Immature natural killer cell (primary cell): ENCODE data around the gene GARIN5A. TPM values are rescaled to one million over a fixed set of nuclear protein-coding genes. Genes with fewer than 3 reads are reported as not detected.

Experiments used
- DNase-seq, 3 donors: peaks; one replicate each; pipeline ENCODE4 v3.0.0; 2022; ENCODE audit warnings: mixed read lengths in 1 of 3
- H3K27ac Mint-ChIP-seq, 6 donors: one replicate each; pipeline ENCODE4 v1.8.0; 2020; ENCODE audit warnings: mixed read lengths in 6 of 6, mild to moderate bottlenecking in 5 of 6, inconsistent platforms in 4 of 6, moderate library complexity in 3 of 6
- H3K27me3 Mint-ChIP-seq, 3 donors: one replicate each; pipeline ENCODE4 v1.8.0; 2020 to 2021; ENCODE audit warnings: low read depth in 3 of 3, mild to moderate bottlenecking in 3 of 3, mixed read lengths in 3 of 3, moderate library complexity in 3 of 3, inconsistent platforms in 1 of 3
- H3K36me3 Mint-ChIP-seq, 3 donors: one replicate each; pipeline ENCODE4 v1.8.0; 2020; ENCODE audit warnings: mixed read lengths in 3 of 3, inconsistent platforms in 2 of 3, mild to moderate bottlenecking in 2 of 3
- H3K4me1 Mint-ChIP-seq, 2 donors: one replicate each; pipeline ENCODE4 v1.8.0; 2020; ENCODE audit warnings: inconsistent platforms in 2 of 2, mild to moderate bottlenecking in 2 of 2, mixed read lengths in 2 of 2, moderate library complexity in 1 of 2
- H3K4me3 Mint-ChIP-seq, 5 donors: one replicate each; pipeline ENCODE4 v1.8.0; 2020; ENCODE audit warnings: mild to moderate bottlenecking in 5 of 5, mixed read lengths in 5 of 5, inconsistent platforms in 3 of 5, moderate library complexity in 3 of 5
- H3K9me3 Mint-ChIP-seq, 6 donors: one replicate each; pipeline ENCODE4 v1.8.0; 2020; ENCODE audit warnings: mild to moderate bottlenecking in 6 of 6, mixed read lengths in 6 of 6, inconsistent platforms in 4 of 6, moderate library complexity in 3 of 6
- polyA plus RNA-seq, 3 donors: library from polyadenylated mRNA; unstranded; fragments of 300-500 nt; fragmentation: Illumina TruSeq; gene quantifications; one replicate each; pipeline ENCODE4 v1.2.3, GENCODE V29; 2021

The GARIN5A gene
- polyA plus RNA-seq, 3 donors from 2014 or later, result 0.39 to 1.3 (median 0.68) TPM

- Mint-ChIP-seq H3K27me3 (peaks cover 1 to 19% (median 10%) of the 10 kb centered on the region in 3 donors), H3K9me3 (peaks cover 0 to 1% (median 0%) of the 10 kb centered on the region in 6 donors), H3K4me1 (peaks cover 7 to 14% of the 10 kb centered on the region in 2 donors), H3K4me3 (no peak overlapping the region), H3K27ac (no peak overlapping the region), H3K36me3 (no peaks in the 10 kb centered on the region)
- no peak for DNase-seq
Observed at GRCh38 chr19:50423279-50424113, 53.2 kb downstream of the GARIN5A start.

- Mint-ChIP-seq H3K27ac (no peak overlapping the region), H3K27me3 (peaks cover 1 to 19% (median 10%) of the 10 kb centered on the region in 3 donors), H3K9me3 (peaks cover 0 to 1% (median 0%) of the 10 kb centered on the region in 6 donors), H3K4me3 (peak overlapping the region in 1 of 5 donors; percentile 30), H3K36me3 (no peaks in the 10 kb centered on the region), H3K4me1 (peaks cover 7 to 14% of the 10 kb centered on the region in 2 donors)
- DNase-seq, result no peak
Observed at GRCh38 chr19:50422397-50423278, 54.0 kb downstream of the GARIN5A start.

GRCh38 chr19:50420808-50421207 is 55.8 kb downstream of the GARIN5A start:
- no peak overlapping the region for H3K27ac Mint-ChIP-seq
- DNase-seq, result no peak
- H3K4me1 Mint-ChIP-seq, result peaks cover 7 to 14% of the 10 kb centered on the region in 2 donors
- peaks cover 1 to 17% (median 10%) of the 10 kb centered on the region in 3 donors for H3K27me3 Mint-ChIP-seq
- no peaks in the 10 kb centered on the region for H3K36me3 Mint-ChIP-seq
- H3K4me3 Mint-ChIP-seq, result no peak overlapping the region
- peaks cover 0 to 1% (median 0%) of the 10 kb centered on the region in 6 donors for H3K9me3 Mint-ChIP-seq

- Mint-ChIP-seq H3K9me3 (peaks cover 0 to 1% (median 0%) of the 10 kb centered on the region in 6 donors), H3K4me3 (no peak overlapping the region), H3K27ac (no peak overlapping the region), H3K4me1 (peaks cover 7 to 14% of the 10 kb centered on the region in 2 donors), H3K36me3 (no peaks in the 10 kb centered on the region), H3K27me3 (peaks cover 1 to 17% (median 10%) of the 10 kb centered on the region in 3 donors)
- no peak for DNase-seq
Observed at GRCh38 chr19:50420127-50420526, 56.5 kb downstream of the GARIN5A start.

GRCh38 chr19:50419580-50420035 is 57.0 kb downstream of the GARIN5A start:
- Mint-ChIP-seq H3K9me3 (peaks cover 0 to 1% (median 0%) of the 10 kb centered on the region in 6 donors), H3K36me3 (no peaks in the 10 kb centered on the region), H3K27ac (no peak overlapping the region), H3K27me3 (peaks cover 1 to 17% (median 10%) of the 10 kb centered on the region in 3 donors), H3K4me1 (peaks cover 9 to 14% of the 10 kb centered on the region in 2 donors), H3K4me3 (peak overlapping the region in 1 of 5 donors; percentile 3)
- no peak for DNase-seq

GRCh38 chr19:50419022-50419579 is 57.5 kb downstream of the GARIN5A start:
- Mint-ChIP-seq H3K4me3 (peak overlapping the region in 2 of 5 donors; percentile 3 to 9), H3K27ac (peak overlapping the region in 1 of 6 donors; percentile 78), H3K27me3 (peaks cover 1 to 17% (median 10%) of the 10 kb centered on the region in 3 donors), H3K36me3 (no peaks in the 10 kb centered on the region), H3K4me1 (peaks cover 9 to 14% of the 10 kb centered on the region in 2 donors), H3K9me3 (peaks cover 0 to 1% (median 0%) of the 10 kb centered on the region in 6 donors)
- DNase-seq, result no peak

GRCh38 chr19:50418176-50419021 is 58.2 kb downstream of the GARIN5A start, which contains the start of gene SPIB:
TSS of gene SPIB (plus strand) at chr19:50418938. CDS start at chr19:50418963, 25 bp downstream.
- peaks cover 9 to 14% of the 10 kb centered on the region in 2 donors for H3K4me1 Mint-ChIP-seq
- no peaks in the 10 kb centered on the region for H3K36me3 Mint-ChIP-seq
- H3K9me3 Mint-ChIP-seq, result peaks cover 0 to 1% (median 0%) of the 10 kb centered on the region in 6 donors
- H3K27ac Mint-ChIP-seq, result peak within 1 kb of the TSS in 1 of 6 donors; percentile 78
- H3K27me3 Mint-ChIP-seq, result peaks cover 0 to 17% (median 10%) of the 10 kb centered on the region in 3 donors
- H3K4me3 Mint-ChIP-seq, result peak within 1 kb of the TSS in 2 of 5 donors; percentile 3 to 9
- DNase-seq, result no peak

GRCh38 chr19:50417111-50418081 is 59.3 kb downstream of the GARIN5A start:
- no peak overlapping the region for H3K4me3 Mint-ChIP-seq
- H3K36me3 Mint-ChIP-seq, result no peaks in the 10 kb centered on the region
- DNase-seq, result no peak
- peaks cover 0 to 17% (median 11%) of the 10 kb centered on the region in 3 donors for H3K27me3 Mint-ChIP-seq
- H3K9me3 Mint-ChIP-seq, result peaks cover 0 to 1% (median 0%) of the 10 kb centered on the region in 6 donors
- peaks cover 9 to 14% of the 10 kb centered on the region in 2 donors for H3K4me1 Mint-ChIP-seq
- H3K27ac Mint-ChIP-seq, result no peak overlapping the region

Other genes starting within 250 kb of the GARIN5A start
- gene KCNC3, start 147.5 kb downstream of the GARIN5A start, polyA plus RNA-seq, result not detected
- gene NAPSA, start 111.2 kb downstream of the GARIN5A start, polyA plus RNA-seq, result 1 to 10 TPM in 1 of 3 donors, under 1 TPM in 1, not detected in 1; 0.50 to 2.2 TPM
- gene NR1H2, start 100.4 kb downstream of the GARIN5A start, polyA plus RNA-seq, result 10 to 100 TPM; 65.0 to 84.9 (median 68.8) TPM
- gene POLD1, start 92.5 kb downstream of the GARIN5A start, polyA plus RNA-seq, result 10 to 100 TPM; 14.5 to 24.8 (median 22.8) TPM
- 1 to 10 TPM in 2 of 3 donors, under 1 TPM in 1; 0.38 to 1.6 (median 1.5) TPM for gene SPIB, start 57.9 kb downstream of the GARIN5A start, polyA plus RNA-seq
- not detected for gene MYBPC2, start 44.0 kb downstream of the GARIN5A start, polyA plus RNA-seq
- gene EMC10, start 341 bp downstream of the GARIN5A start, polyA plus RNA-seq, result 10 to 100 TPM in 1 of 3 donors, 1 to 10 TPM in 2; 6.9 to 13.3 (median 9.5) TPM
- gene JOSD2, start 34.3 kb upstream of the GARIN5A start, polyA plus RNA-seq, result 10 to 100 TPM; 21.4 to 28.2 (median 26.1) TPM
- gene ASPDH, start 37.1 kb upstream of the GARIN5A start, polyA plus RNA-seq, result not detected
- not detected for gene LRRC4B, start 91.6 kb upstream of the GARIN5A start, polyA plus RNA-seq
- gene SYT3, start 163.0 kb upstream of the GARIN5A start, polyA plus RNA-seq, result under 1 TPM in 1 of 3 donors, not detected in 2; 0.22 TPM
- 1 to 10 TPM in 1 of 3 donors, not detected in 2; 1.8 TPM for gene C19orf81, start 172.6 kb upstream of the GARIN5A start, polyA plus RNA-seq
- gene SHANK1, start 243.0 kb upstream of the GARIN5A start, polyA plus RNA-seq, result not detected
- 1 to 10 TPM; 1.4 to 4.6 (median 4.2) TPM for gene CLEC11A, start 246.5 kb upstream of the GARIN5A start, polyA plus RNA-seq